Hepatocyte (in vitro differentiated cells): ENCODE measurements around the gene ARL8B. TPM values are rescaled to one million over a fixed set of nuclear protein-coding genes. Genes with fewer than 3 reads are reported as not detected.

Experiments used
- DNase-seq: peaks from one replicate; pipeline ENCODE4 v3.0.0-alpha.2; 2016; ENCODE audit warnings: low spot score
- H2AFZ ChIP-seq: fragments of 200-600 bp; sonication (generic); 2 replicates; pipeline ENCODE4 v1.6.0; 2016; ENCODE audit warnings: antibody characterized with exemption, mild to moderate bottlenecking
- H3K27ac ChIP-seq: fragments of 200-600 bp; sonication (generic); 2 replicates; pipeline ENCODE4 v1.5.1; 2016; ENCODE audit warnings: mild to moderate bottlenecking
- H3K27me3 ChIP-seq: fragments of 200-600 bp; sonication (generic); 2 replicates; pipeline ENCODE4 v1.6.1; 2016
- H3K36me3 ChIP-seq: fragments of 200-600 bp; sonication (generic); replicated peaks from 2 replicates; pipeline ENCODE4 v1.5.1; 2016; ENCODE audit warnings: low read depth; ENCODE audit not compliant: insufficient read depth
- H3K4me1 ChIP-seq: fragments of 200-600 bp; sonication (generic); 2 replicates; pipeline ENCODE4 v1.5.1; 2016; ENCODE audit warnings: mild to moderate bottlenecking, moderate library complexity; ENCODE audit not compliant: insufficient read depth
- H3K4me2 ChIP-seq: fragments of 200-600 bp; sonication (generic); 2 replicates; pipeline ENCODE4 v1.6.0; 2016
- H3K4me3 ChIP-seq: fragments of 200-600 bp; sonication (generic); 2 replicates; pipeline ENCODE4 v1.5.1; 2016; ENCODE audit warnings: mild to moderate bottlenecking
- H3K79me2 ChIP-seq: fragments of 200-600 bp; sonication (generic); 2 replicates; pipeline ENCODE4 v1.6.0; 2017; ENCODE audit warnings: mild to moderate bottlenecking
- H3K9me2 ChIP-seq: fragments of 200-600 bp; sonication (generic); replicated peaks from 2 replicates; pipeline ENCODE4 v1.6.0; 2017; ENCODE audit warnings: mild to moderate bottlenecking; ENCODE audit not compliant: insufficient read depth
- H3K9me3 ChIP-seq: fragments of 200-600 bp; sonication (generic); 2 replicates; pipeline ENCODE4 v1.5.1; 2016; ENCODE audit warnings: low read depth, mild to moderate bottlenecking
- H4K20me1 ChIP-seq: fragments of 200-600 bp; sonication (generic); 2 replicates; pipeline ENCODE4 v1.6.0; 2016; ENCODE audit warnings: mild to moderate bottlenecking; ENCODE audit not compliant: insufficient read depth, poor library complexity, severe bottlenecking
- CTCF ChIP-seq: fragments of 200-600 bp; sonication (generic); IDR thresholded peaks from 2 replicates; pipeline ENCODE4 v1.5.1; 2016; ENCODE audit warnings: antibody characterized with exemption, mild to moderate bottlenecking; ENCODE audit not compliant: poor library complexity
- EZH2 ChIP-seq: fragments of 200-600 bp; sonication (generic); IDR thresholded peaks from 2 replicates; pipeline ENCODE4 v1.6.1; 2016; ENCODE audit warnings: antibody characterized with exemption, mild to moderate bottlenecking, borderline replicate concordance
- EZH2phosphoT487 ChIP-seq: fragments of 200-600 bp; sonication (generic); IDR thresholded peaks from one replicate; pipeline ENCODE4 v1.6.1; 2018; ENCODE audit warnings: antibody characterized with exemption, mild to moderate bottlenecking, low read depth, moderate library complexity; ENCODE audit not compliant: unreplicated experiment, severe bottlenecking
- WGBS: methylation state at CpG from one replicate; pipeline ENCODE4 v1.1.6; 2016; ENCODE audit warnings: low lambda C conversion rate; ENCODE audit errors: missing lambda C conversion rate; 5-methylcytosine and 5-hydroxymethylcytosine counted together
- polyA plus RNA-seq: library from polyadenylated mRNA; unstranded; fragments of >200 nt; fragmentation: Nextera tagmentation; extraction: Ambion mirVana; gene quantifications from 2 replicates; pipeline ENCODE4 v1.2.1, GENCODE V29; 2016
- total RNA-seq: library from RNA; depleted of rRNA; stranded (reverse); fragments of >200 nt; gene quantifications from 2 replicates; pipeline ENCODE4 v1.2.3, GENCODE V29; 2014

ARL8B gene
- total and polyA plus RNA-seq, 2 experiments from 2014 or later: 58.1 to 94.4 TPM

GRCh38 chr3:5133239-5134018, 11.3 kb downstream of the ARL8B start:
- Histone ChIP-seq H3K79me2 (peaks cover 100% of the 10 kb centered on the region), H3K4me2 (no peak overlapping the region), H3K9me2 (no peaks in the 10 kb centered on the region), H3K27ac (no peak overlapping the region), H3K9me3 (no peaks in the 10 kb centered on the region), H3K4me1 (peaks cover 8% of the 10 kb centered on the region), H3K4me3 (no peak overlapping the region), H4K20me1 (peaks cover 99% of the 10 kb centered on the region), H3K36me3 (no peaks in the 10 kb centered on the region), H2AFZ (no peak overlapping the region), H3K27me3 (no peaks in the 10 kb centered on the region)
- no peak for DNase-seq
- TF ChIP-seq EZH2 (no peak), CTCF (no peak), EZH2phosphoT487 (no peak)
- 92% methylated on average over 7 of the region's 7 CpGs for WGBS

- no peak for DNase-seq
- TF ChIP-seq CTCF (no peak), EZH2phosphoT487 (no peak), EZH2 (no peak)
- H3K4me2 ChIP-seq: no peak overlapping the region
- H3K9me2 ChIP-seq: no peaks in the 10 kb centered on the region
- H3K4me3 ChIP-seq: no peak overlapping the region
- 97% methylated on average over 3 of the region's 3 CpGs for WGBS
- no peak overlapping the region for H2AFZ ChIP-seq
- H3K27ac ChIP-seq: no peak overlapping the region
- peaks cover 100% of the 10 kb centered on the region for H4K20me1 ChIP-seq
- peaks cover 14% of the 10 kb centered on the region for H3K4me1 ChIP-seq
- H3K9me3 ChIP-seq: no peaks in the 10 kb centered on the region
- no peaks in the 10 kb centered on the region for H3K27me3 ChIP-seq
- no peaks in the 10 kb centered on the region for H3K36me3 ChIP-seq
- peaks cover 100% of the 10 kb centered on the region for H3K79me2 ChIP-seq
Observed at GRCh38 chr3:5134019-5134391, 11.9 kb downstream of the ARL8B start.

- Histone ChIP-seq H3K27ac (no peak overlapping the region), H3K9me3 (no peaks in the 10 kb centered on the region), H2AFZ (no peak overlapping the region), H3K4me2 (no peak overlapping the region), H3K36me3 (no peaks in the 10 kb centered on the region), H3K4me3 (no peak overlapping the region), H4K20me1 (peaks cover 100% of the 10 kb centered on the region), H3K27me3 (no peaks in the 10 kb centered on the region), H3K79me2 (peaks cover 100% of the 10 kb centered on the region), H3K4me1 (peaks cover 17% of the 10 kb centered on the region), H3K9me2 (no peaks in the 10 kb centered on the region)
- DNase-seq: no peak
- 90% methylated on average over 3 of the region's 3 CpGs for WGBS
- TF ChIP-seq EZH2phosphoT487 (no peak), CTCF (no peak), EZH2 (no peak)
Observed at GRCh38 chr3:5134499-5134898, 12.4 kb downstream of the ARL8B start.
